Measurements from ENCODE around the gene HAPLN3.

HAPLN3 gene

GRCh38 chr15:88830016-88830415 lies 65.3 kb downstream of the HAPLN3 start:
- H3K4me3 ChIP-seq (ENCODE audit: low read length) = no peak overlapping the region
- no peak for DNase-seq (ENCODE audit: low read depth)
- TF ChIP-seq CTCF (conservative IDR thresholded peaks at IDR 0.05; ENCODE audit: low read depth, low read length) = no peak

GRCh38 chr15:88828791-88829190 lies 66.6 kb downstream of the HAPLN3 start:
- H3K4me3 ChIP-seq (ENCODE audit: low read length) = no peak overlapping the region
- no peak for TF ChIP-seq CTCF (conservative IDR thresholded peaks at IDR 0.05; ENCODE audit: low read depth, low read length)
- no peak for DNase-seq (ENCODE audit: low read depth)

Measured in retinal pigment epithelial cell (primary cell).